DOHH2 (cell line): ENCODE results near the gene PPAT.

Experiments used
- H3F3A ChIP-seq: fragments of 200-600 bp; sonication (generic), shearing (Covaris generic); 2 replicates; pipeline ENCODE4 v1.6.0; 2016; ENCODE audit warnings: antibody characterized with exemption, mild to moderate bottlenecking; ENCODE audit not compliant: control insufficient read depth, insufficient read depth
- H3K27ac ChIP-seq: fragments of 200-600 bp; sonication (generic); 2 replicates; pipeline ENCODE4 v1.5.1; 2014; ENCODE audit warnings: low read depth, mild to moderate bottlenecking, low read length, moderate library complexity
- H3K27me3 ChIP-seq: fragments of 200-600 bp; sonication (generic); 2 replicates; pipeline ENCODE4 v1.6.1; 2014; ENCODE audit warnings: mild to moderate bottlenecking, low read length, mixed read lengths; ENCODE audit not compliant: control insufficient read depth
- H3K36me3 ChIP-seq: fragments of 200-600 bp; sonication (generic); 2 replicates; pipeline ENCODE4 v1.6.1; 2014; ENCODE audit warnings: mild to moderate bottlenecking, low read length, moderate library complexity, mixed read lengths; ENCODE audit not compliant: control insufficient read depth
- H3K4me1 ChIP-seq: fragments of 200-600 bp; sonication (generic); 2 replicates; pipeline ENCODE4 v1.6.1; 2014; ENCODE audit warnings: mild to moderate bottlenecking, low read length, mixed read lengths; ENCODE audit not compliant: control insufficient read depth
- H3K4me2 ChIP-seq: fragments of 200-600 bp; sonication (generic); 2 replicates; pipeline ENCODE4 v1.6.0; 2014; ENCODE audit warnings: mild to moderate bottlenecking, low read length, moderate library complexity
- H3K4me3 ChIP-seq: fragments of 200-600 bp; sonication (generic); 2 replicates; pipeline ENCODE4 v1.5.1; 2014; ENCODE audit warnings: mild to moderate bottlenecking, low read length, mixed read lengths
- H3K79me2 ChIP-seq: fragments of 200-600 bp; sonication (generic); 2 replicates; pipeline ENCODE4 v1.6.1; 2014; ENCODE audit warnings: mild to moderate bottlenecking, low read length, mixed read lengths; ENCODE audit not compliant: control insufficient read depth
- H3K9me2 ChIP-seq: fragments of 200-600 bp; sonication (generic); replicated peaks from 2 replicates; pipeline ENCODE4 v1.6.1; 2014; ENCODE audit warnings: mild to moderate bottlenecking, low read length, mixed read lengths; ENCODE audit not compliant: control insufficient read depth
- H3K9me3 ChIP-seq: fragments of 200-600 bp; sonication (generic); 2 replicates; pipeline ENCODE4 v1.6.1; 2014; ENCODE audit warnings: antibody characterized with exemption, low read length, mixed read lengths; ENCODE audit not compliant: control insufficient read depth, insufficient read depth
- H4K20me1 ChIP-seq: fragments of 200-600 bp; sonication (generic); 2 replicates; pipeline ENCODE4 v1.6.0; 2014; ENCODE audit warnings: low read depth, mild to moderate bottlenecking, antibody characterized with exemption, low read length, moderate library complexity; ENCODE audit not compliant: control insufficient read depth, insufficient read depth
- EZH2phosphoT487 ChIP-seq: fragments of 200-600 bp; sonication (generic); IDR thresholded peaks from 2 replicates; pipeline ENCODE4 v1.6.1; 2017; ENCODE audit warnings: borderline replicate concordance, mild to moderate bottlenecking, antibody characterized with exemption, low read length, moderate library complexity, mixed read lengths
- TF ChIP-seq, protein P1 (sequence below): fragments of 200-600 bp; sonication (generic); IDR thresholded peaks from one replicate; pipeline ENCODE4 v1.5.1; 2014; ENCODE audit warnings: antibody characterized with exemption, mild to moderate bottlenecking, low read depth, low read length; ENCODE audit not compliant: poor library complexity, severe bottlenecking

Gene PPAT

DNA sequence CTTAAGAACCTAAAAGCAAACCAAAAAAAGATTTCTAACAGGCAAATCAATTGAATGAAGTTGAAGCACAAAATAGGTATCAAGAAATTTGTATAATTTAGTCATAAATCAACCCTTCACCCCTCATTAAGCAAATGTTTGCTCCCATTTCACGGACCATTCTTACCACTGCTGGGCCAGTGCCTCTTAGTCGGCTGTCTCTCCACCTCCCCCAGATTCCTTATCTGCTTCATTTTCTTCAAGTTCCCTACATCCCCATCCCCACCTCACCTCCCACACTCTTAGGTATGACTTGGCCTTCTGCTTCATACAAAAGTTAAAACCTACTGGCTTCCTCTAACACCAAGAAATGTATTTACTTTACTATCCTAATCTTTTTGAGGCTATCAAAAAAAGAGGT lies 60.0 kb downstream of the PPAT start:
- TF ChIP-seq EZH2phosphoT487 = no peak
- TF ChIP-seq, protein P1, sequence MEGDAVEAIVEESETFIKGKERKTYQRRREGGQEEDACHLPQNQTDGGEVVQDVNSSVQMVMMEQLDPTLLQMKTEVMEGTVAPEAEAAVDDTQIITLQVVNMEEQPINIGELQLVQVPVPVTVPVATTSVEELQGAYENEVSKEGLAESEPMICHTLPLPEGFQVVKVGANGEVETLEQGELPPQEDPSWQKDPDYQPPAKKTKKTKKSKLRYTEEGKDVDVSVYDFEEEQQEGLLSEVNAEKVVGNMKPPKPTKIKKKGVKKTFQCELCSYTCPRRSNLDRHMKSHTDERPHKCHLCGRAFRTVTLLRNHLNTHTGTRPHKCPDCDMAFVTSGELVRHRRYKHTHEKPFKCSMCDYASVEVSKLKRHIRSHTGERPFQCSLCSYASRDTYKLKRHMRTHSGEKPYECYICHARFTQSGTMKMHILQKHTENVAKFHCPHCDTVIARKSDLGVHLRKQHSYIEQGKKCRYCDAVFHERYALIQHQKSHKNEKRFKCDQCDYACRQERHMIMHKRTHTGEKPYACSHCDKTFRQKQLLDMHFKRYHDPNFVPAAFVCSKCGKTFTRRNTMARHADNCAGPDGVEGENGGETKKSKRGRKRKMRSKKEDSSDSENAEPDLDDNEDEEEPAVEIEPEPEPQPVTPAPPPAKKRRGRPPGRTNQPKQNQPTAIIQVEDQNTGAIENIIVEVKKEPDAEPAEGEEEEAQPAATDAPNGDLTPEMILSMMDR = no peak
- Histone ChIP-seq H3K4me1 (no peaks in the 10 kb centered on the region), H3K27me3 (no peaks in the 10 kb centered on the region), H3K36me3 (peaks cover 12% of the 10 kb centered on the region), H3K4me2 (no peak overlapping the region), H3K4me3 (no peak overlapping the region), H3K9me3 (no peaks in the 10 kb centered on the region), H3K27ac (no peak overlapping the region), H3K9me2 (no peaks in the 10 kb centered on the region), H3K79me2 (no peaks in the 10 kb centered on the region), H4K20me1 (no peaks in the 10 kb centered on the region), H3F3A (no peaks in the 10 kb centered on the region)

DNA sequence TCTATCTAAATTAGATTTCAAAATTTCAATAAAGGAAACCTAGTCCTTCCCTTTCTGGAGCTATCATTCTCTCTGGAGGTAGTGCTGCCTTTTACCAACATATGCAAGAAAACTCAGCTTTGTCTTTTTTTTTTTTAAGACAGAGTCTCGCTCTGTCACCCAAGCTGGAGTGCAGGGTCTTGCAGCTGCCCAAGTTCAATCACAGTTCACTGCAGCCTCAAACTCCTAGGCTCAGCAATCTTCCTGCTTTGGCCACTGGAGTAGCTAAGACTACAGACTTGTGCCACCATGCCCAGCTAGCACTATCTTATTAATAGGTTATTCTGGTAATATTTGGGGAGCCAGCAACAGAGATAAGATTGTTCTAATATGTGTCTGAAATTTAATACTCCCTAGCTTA lies 60.5 kb downstream of the PPAT start:
- H3K4me3 ChIP-seq = no peak overlapping the region
- no peak overlapping the region for H3K27ac ChIP-seq
- H3K27me3 ChIP-seq = no peaks in the 10 kb centered on the region
- H4K20me1 ChIP-seq = no peaks in the 10 kb centered on the region
- no peak for TF ChIP-seq EZH2phosphoT487
- TF ChIP-seq, protein P1 = no peak
- no peaks in the 10 kb centered on the region for H3K9me3 ChIP-seq
- H3K36me3 ChIP-seq = peaks cover 14% of the 10 kb centered on the region; the same call in 1 of the 2 replicates
- no peaks in the 10 kb centered on the region for H3F3A ChIP-seq
- no peaks in the 10 kb centered on the region for H3K4me1 ChIP-seq
- H3K9me2 ChIP-seq = no peaks in the 10 kb centered on the region
- no peak overlapping the region for H3K4me2 ChIP-seq
- no peaks in the 10 kb centered on the region for H3K79me2 ChIP-seq

DNA sequence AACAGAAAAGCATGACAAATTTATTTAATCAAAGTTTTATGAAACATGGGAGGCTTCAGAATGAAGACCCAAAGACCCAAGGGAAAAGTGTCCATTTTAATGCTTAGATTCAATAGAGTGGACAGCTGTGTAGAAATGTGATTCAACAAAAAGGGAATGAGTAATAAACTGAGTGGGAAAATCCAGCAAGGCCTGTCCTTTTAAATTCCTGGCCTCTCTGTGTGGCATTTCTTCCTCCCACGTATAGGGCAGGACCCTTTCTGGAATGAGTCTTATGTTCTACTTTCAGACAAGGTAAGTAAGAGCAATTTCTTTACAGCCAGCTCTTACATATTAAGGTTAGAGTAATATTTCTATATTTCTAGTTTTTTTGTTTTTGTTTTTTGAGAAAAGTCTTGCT lies 62.6 kb downstream of the PPAT start:
- H3F3A ChIP-seq = no peaks in the 10 kb centered on the region
- H3K4me3 ChIP-seq = no peak overlapping the region
- no peaks in the 10 kb centered on the region for H3K4me1 ChIP-seq
- no peak overlapping the region for H3K27ac ChIP-seq
- TF ChIP-seq, protein P1 = no peak
- no peak for TF ChIP-seq EZH2phosphoT487
- no peaks in the 10 kb centered on the region for H4K20me1 ChIP-seq
- H3K9me2 ChIP-seq = no peaks in the 10 kb centered on the region
- H3K9me3 ChIP-seq = no peaks in the 10 kb centered on the region
- no peak overlapping the region for H3K4me2 ChIP-seq
- H3K36me3 ChIP-seq = peaks cover 14% of the 10 kb centered on the region; the same call in 1 of the 2 replicates
- no peaks in the 10 kb centered on the region for H3K79me2 ChIP-seq
- no peaks in the 10 kb centered on the region for H3K27me3 ChIP-seq
